ENCODE results near the gene PPIF.

- TF ChIP-seq, protein P1, sequence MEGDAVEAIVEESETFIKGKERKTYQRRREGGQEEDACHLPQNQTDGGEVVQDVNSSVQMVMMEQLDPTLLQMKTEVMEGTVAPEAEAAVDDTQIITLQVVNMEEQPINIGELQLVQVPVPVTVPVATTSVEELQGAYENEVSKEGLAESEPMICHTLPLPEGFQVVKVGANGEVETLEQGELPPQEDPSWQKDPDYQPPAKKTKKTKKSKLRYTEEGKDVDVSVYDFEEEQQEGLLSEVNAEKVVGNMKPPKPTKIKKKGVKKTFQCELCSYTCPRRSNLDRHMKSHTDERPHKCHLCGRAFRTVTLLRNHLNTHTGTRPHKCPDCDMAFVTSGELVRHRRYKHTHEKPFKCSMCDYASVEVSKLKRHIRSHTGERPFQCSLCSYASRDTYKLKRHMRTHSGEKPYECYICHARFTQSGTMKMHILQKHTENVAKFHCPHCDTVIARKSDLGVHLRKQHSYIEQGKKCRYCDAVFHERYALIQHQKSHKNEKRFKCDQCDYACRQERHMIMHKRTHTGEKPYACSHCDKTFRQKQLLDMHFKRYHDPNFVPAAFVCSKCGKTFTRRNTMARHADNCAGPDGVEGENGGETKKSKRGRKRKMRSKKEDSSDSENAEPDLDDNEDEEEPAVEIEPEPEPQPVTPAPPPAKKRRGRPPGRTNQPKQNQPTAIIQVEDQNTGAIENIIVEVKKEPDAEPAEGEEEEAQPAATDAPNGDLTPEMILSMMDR (IDR thresholded peaks at IDR 0.05; ENCODE audit: low read depth, low read length, poor library complexity, severe bottlenecking) = no peak
- TF ChIP-seq EZH2phosphoT487 (IDR thresholded peaks at IDR 0.05; ENCODE audit: borderline replicate concordance, low read length) = no peak
These were observed 46.8 kb downstream of the PPIF start for GRCh38 chr10:79393924-79394610.
